Neural progenitor cell (in vitro differentiated cells): ENCODE results near the gene HSPA12A.

Experiments used
- EZH2 ChIP-seq: fragments of 200-600 bp; sonication (generic); IDR thresholded peaks from 2 replicates; pipeline ENCODE4 v1.6.1; 2017; ENCODE audit warnings: antibody characterized with exemption, mild to moderate bottlenecking, moderate library complexity
- TF ChIP-seq, protein P1 (sequence below): fragments of 200-600 bp; sonication (generic); IDR thresholded peaks from 2 replicates; pipeline ENCODE4 v1.5.1; 2017; ENCODE audit warnings: antibody characterized with exemption, mild to moderate bottlenecking

DNA sequence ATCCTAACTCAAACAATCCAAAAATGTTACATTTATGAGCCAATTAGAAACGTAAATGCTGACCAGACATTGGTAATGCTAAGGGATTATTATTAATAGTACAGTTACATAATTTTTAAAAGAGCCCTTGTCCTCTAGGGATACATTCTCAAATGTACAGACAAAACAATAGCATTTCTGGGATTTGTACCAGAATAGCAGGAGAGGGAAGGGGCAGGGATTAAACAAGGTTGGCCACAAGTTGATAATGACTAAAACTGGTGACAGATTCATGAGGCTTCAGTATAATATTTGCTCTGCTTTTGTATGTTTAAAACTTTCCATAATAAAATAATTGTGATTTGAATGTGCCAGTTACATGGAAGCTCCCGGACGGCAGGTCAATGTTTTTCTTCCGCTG is 27.0 kb downstream of the HSPA12A start:
- TF ChIP-seq, protein P1, sequence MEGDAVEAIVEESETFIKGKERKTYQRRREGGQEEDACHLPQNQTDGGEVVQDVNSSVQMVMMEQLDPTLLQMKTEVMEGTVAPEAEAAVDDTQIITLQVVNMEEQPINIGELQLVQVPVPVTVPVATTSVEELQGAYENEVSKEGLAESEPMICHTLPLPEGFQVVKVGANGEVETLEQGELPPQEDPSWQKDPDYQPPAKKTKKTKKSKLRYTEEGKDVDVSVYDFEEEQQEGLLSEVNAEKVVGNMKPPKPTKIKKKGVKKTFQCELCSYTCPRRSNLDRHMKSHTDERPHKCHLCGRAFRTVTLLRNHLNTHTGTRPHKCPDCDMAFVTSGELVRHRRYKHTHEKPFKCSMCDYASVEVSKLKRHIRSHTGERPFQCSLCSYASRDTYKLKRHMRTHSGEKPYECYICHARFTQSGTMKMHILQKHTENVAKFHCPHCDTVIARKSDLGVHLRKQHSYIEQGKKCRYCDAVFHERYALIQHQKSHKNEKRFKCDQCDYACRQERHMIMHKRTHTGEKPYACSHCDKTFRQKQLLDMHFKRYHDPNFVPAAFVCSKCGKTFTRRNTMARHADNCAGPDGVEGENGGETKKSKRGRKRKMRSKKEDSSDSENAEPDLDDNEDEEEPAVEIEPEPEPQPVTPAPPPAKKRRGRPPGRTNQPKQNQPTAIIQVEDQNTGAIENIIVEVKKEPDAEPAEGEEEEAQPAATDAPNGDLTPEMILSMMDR: no peak
- TF ChIP-seq EZH2: no peak
